GM12864 (cell line): ENCODE data around the gene BRIP1.

Source experiments
- DNase-seq: peaks from one replicate; pipeline ENCODE4 v3.0.0-alpha.2; 2011; ENCODE audit warnings: low read depth
- H3K4me3 ChIP-seq: 2 replicates; pipeline ENCODE4 v1.5.1; 2011; ENCODE audit warnings: mild to moderate bottlenecking, low read depth, low read length, control low read depth
- TF ChIP-seq, protein P1 (sequence below): IDR thresholded peaks from 2 replicates; pipeline ENCODE4 v1.5.1; 2011; ENCODE audit warnings: low read depth, mild to moderate bottlenecking, moderate library complexity, low read length, control low read depth, inconsistent platforms; ENCODE audit errors: missing control alignments

BRIP1 gene

DNA sequence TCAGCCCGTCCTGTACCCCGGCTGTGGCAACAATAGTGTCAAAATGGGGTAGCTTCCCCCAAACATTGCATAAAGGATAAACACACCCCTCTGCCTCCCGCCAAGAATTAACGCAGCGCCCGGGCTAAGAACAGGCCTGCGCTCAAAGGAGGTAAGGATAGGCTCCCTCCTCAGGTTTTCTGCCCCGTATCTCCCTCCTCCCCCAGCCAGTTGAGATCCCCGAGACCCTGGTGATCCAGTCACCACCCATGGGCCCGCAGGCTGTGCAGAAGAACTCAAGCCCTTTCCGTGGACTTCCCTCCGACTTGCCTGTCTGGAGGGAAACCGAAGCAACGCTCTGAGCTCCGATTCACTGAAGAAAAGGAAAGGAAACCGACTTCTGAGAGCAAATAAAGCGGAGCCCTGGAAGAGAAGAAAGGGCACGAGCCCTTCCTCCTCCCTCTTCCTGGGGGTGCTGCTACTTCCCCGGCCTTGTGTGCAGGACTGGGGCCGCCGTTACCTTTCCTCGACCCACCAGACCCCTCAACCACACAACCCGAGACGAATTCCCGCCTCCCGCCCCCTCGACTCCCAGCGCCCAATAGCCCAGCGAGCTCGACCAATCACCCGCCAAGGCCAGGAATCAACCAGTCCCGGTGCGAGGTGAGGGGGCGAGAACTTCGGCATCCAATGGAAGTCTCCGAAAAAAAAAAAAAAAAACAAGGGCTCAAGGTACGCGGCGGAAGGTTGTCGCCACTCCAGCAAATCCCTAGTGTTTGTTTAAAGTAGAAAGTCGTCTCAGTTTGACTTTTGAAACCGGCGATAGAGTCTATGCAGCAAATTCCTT, at the start of gene BRIP1:
TSS of gene BRIP1 (minus strand) at position 554 of the 826 bp plus-strand sequence. CDS start 1,989 bp downstream, outside the sequence.
- peak within 1 kb of the TSS; percentile 62 for H3K4me3 ChIP-seq
- TF ChIP-seq, protein P1, sequence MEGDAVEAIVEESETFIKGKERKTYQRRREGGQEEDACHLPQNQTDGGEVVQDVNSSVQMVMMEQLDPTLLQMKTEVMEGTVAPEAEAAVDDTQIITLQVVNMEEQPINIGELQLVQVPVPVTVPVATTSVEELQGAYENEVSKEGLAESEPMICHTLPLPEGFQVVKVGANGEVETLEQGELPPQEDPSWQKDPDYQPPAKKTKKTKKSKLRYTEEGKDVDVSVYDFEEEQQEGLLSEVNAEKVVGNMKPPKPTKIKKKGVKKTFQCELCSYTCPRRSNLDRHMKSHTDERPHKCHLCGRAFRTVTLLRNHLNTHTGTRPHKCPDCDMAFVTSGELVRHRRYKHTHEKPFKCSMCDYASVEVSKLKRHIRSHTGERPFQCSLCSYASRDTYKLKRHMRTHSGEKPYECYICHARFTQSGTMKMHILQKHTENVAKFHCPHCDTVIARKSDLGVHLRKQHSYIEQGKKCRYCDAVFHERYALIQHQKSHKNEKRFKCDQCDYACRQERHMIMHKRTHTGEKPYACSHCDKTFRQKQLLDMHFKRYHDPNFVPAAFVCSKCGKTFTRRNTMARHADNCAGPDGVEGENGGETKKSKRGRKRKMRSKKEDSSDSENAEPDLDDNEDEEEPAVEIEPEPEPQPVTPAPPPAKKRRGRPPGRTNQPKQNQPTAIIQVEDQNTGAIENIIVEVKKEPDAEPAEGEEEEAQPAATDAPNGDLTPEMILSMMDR: no peak
- peak; percentile 85 for DNase-seq

DNA sequence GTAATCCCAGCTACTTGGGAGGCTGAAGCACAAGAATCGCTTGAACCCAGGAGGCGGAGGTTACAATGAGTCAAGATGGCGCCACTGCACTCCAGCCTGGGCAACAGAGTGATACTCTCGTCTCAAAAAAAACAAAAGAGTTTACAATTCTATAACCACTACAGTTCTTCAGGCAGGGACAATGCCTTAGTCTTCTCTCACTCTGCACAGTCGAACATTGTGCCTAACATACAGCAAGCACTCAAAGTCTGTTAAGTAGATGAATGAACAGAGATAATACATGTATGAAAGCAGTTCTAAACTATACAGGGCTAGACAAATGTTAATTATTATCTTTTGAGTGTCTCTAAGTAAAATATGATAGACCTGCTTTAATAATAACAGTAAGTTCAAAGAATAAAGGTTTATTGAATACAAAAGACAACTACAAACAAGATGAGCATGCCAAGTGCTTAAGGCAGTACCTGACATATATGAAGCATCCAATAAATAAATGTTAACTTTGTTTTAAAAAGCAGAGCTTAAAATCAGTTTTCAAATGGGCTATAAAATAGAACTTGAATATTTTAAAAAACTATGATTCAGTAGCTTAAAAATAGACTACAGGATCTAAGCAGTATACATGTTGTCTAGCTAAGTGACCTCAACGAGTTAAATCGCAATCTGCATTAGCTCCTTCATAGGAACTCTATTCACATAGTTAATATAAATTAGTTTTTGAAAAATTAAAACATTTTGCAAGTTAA, 45.1 kb upstream of the BRIP1 start:
- TF ChIP-seq, protein P1: no peak
- no peak overlapping the region for H3K4me3 ChIP-seq
- no peak for DNase-seq

DNA sequence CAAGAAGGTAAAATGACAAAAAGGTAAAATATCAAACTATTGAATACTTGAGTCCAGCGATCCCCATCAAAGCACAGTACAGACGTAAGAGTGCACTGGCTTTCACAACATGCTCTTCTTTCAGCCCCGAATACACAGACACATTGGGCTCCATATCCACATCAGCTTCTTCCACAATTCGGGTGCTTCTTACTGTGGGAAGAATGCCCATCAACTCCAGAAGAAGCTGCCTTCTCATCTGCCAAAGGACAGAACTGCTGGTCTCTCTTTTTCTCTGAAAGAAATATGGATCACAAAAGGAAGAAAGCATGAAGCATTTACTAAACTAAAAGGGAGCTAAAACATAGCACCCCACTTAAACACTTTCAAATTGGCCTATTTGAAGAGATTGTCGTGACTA, 44.0 kb upstream of the BRIP1 start:
- TF ChIP-seq, protein P1: no peak
- DNase-seq: no peak
- no peak overlapping the region for H3K4me3 ChIP-seq

DNA sequence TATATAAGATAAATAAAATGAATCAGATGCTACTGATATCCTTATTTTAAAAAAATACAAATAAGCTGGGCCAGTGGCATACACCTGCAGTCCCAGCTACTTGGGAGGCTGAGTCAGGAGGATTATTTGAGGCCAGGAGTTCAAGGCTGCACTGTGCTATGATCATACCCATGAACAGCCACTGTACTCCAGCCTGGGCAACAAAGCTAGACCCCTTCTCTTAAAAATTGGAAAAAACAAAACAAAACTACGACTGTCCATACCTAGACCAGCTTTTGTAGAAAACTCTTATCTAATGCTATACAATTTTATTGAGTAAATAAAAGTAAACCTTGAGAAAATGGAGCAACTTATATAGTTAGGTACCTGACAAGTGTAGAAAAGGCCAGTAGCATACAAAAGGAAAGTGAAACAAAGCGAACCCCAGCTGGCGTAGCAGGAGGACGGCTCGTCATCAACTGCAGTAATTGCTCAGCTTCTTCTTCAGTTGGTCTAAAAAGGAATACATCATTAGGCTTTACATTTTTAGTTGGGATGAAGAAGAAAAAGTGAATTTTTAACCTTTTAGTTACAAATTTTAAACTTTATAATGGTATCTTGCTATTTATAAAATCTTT, 40.9 kb upstream of the BRIP1 start:
- peak; percentile 12 for DNase-seq
- TF ChIP-seq, protein P1: no peak
- no peak overlapping the region; the same call in 1 of the 2 replicates for H3K4me3 ChIP-seq

DNA sequence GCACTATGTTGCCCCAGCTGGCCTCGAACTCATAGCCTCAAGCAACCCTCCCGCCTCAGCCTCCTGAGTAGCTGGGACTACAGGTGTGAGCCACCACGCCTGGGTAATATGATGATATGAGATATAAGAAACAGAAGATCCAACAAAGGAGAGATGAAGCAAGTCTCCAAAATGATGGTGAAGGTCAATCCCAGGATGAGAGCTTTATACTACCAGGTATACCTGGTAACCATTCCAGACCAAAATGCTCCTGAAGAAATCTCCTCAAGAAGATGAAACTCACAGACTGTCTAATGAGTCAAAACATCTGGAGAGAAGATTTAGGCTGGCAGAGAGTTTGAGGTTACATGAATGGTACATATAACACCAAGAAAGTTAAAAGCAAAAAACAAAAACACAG, 39.9 kb upstream of the BRIP1 start:
- DNase-seq: no peak
- no peak overlapping the region for H3K4me3 ChIP-seq
- TF ChIP-seq, protein P1: no peak

DNA sequence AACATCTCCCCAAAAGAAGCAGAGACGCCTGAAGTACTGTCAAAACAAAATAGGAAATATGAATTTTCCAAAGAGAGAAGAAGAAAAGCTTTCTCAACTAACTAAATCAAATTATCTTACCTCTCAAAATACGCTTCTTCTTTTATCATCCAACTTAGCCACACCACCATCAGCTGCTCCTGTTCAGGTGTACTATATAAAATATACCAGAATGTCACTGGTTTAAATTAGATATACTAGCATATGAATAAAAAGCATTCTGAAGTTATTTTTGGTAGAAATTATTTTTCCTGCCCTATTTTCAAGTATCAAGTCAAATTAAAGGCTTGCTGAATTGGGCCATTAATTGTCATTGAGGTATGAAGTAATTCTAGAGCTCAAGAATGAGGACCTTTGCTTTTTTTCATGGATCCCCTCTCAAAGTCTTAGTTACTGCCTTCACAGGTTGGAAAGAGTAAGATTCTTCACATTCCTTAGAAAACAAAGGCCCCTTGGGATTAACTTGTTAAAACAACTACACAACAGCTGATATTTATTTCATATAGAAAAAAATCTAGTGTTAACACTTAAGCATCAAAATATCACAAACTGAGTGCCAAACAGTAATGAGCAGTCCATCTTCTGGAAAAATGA, 34.3 kb upstream of the BRIP1 start:
- DNase-seq: no peak
- TF ChIP-seq, protein P1: no peak

More for the DNA sequence above, 34.3 kb upstream of the BRIP1 start:
- no peak overlapping the region for H3K4me3 ChIP-seq
